ENCODE results near the gene SLC44A1. TPM values are rescaled to one million over a fixed set of nuclear protein-coding genes. Genes with fewer than 3 reads are reported as not detected.

The SLC44A1 gene
- total RNA-seq, 3 donors from 2014 or later: 85.1 to 183 (median 121) TPM

DNA sequence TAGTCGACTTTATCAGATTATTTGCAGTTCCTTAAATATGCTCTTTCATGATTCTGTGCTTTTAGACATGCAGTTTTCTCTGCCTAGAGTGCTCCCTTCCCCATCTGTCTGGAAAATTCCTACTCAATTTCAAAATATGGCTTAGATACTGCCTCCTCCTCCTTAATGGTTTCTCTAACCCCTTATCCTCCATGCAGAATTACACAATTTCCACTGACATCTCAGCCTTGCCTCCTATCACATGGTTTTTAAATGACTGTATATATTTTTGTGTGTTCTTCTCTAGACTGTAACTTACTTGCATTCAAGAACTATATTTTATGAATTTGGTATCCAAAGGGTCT lies 85.2 kb downstream of the SLC44A1 start:
- Histone ChIP-seq H3K4me1 (ENCODE audit: low read depth) (peaks cover 27% of the 10 kb centered on the region), H3K36me3 (ENCODE audit: low read depth) (no peaks in the 10 kb centered on the region), H3K4me3 (no peak overlapping the region), H3K9me3 (no peaks in the 10 kb centered on the region)
- intact Hi-C loops (cut with DNase I, micrococcal nuclease): no loop called here
- TF ChIP-seq CTCF (IDR thresholded peaks at IDR 0.05): no peak
- DNase-seq: no peak
- ATAC-seq: no peak

GRCh38 chr9:105330201-105330600 lies 85.8 kb downstream of the SLC44A1 start:
- no peaks in the 10 kb centered on the region for H3K36me3 ChIP-seq (ENCODE audit: low read depth)
- peaks cover 27% of the 10 kb centered on the region for H3K4me1 ChIP-seq (ENCODE audit: low read depth)
- ATAC-seq (peak; percentile 34), DNase-seq (no peak)
- intact Hi-C loops (cut with DNase I, micrococcal nuclease): no loop called here
- TF ChIP-seq CTCF (IDR thresholded peaks at IDR 0.05): no peak
- no peak overlapping the region for H3K4me3 ChIP-seq
- no peaks in the 10 kb centered on the region for H3K9me3 ChIP-seq

DNA sequence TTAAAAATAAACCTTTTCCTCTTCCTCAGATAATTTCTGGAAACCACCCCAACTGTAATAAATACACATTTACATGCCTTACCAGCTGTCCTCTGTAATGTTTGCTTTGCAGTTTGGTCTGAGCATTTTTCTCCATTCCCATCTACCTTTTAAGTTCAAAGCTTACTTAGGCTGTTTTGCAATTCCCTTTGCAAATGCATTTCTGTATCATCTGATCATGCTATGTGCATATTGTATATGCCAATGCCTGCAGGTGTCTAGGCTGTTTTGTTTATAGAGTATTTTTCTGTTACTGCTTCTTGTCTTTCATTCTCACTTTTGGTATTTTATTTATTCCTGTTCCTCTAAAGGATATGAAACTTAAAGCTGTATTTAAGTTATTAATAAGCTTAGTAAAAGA lies 86.3 kb downstream of the SLC44A1 start:
- Histone ChIP-seq H3K4me1 (ENCODE audit: low read depth) (peaks cover 27% of the 10 kb centered on the region), H3K9me3 (no peaks in the 10 kb centered on the region), H3K36me3 (ENCODE audit: low read depth) (no peaks in the 10 kb centered on the region), H3K4me3 (no peak overlapping the region)
- intact Hi-C loops (cut with DNase I, micrococcal nuclease): no loop called here
- no peak for DNase-seq
- ATAC-seq: peak; percentile 38
- no peak for TF ChIP-seq CTCF (IDR thresholded peaks at IDR 0.05)

GRCh38 chr9:105331160-105331559 lies 86.7 kb downstream of the SLC44A1 start:
- Histone ChIP-seq H3K4me3 (no peak overlapping the region), H3K36me3 (ENCODE audit: low read depth) (no peaks in the 10 kb centered on the region), H3K4me1 (ENCODE audit: low read depth) (peaks cover 27% of the 10 kb centered on the region), H3K9me3 (no peaks in the 10 kb centered on the region)
- ATAC-seq: no peak
- no peak for DNase-seq
- intact Hi-C loops (cut with DNase I, micrococcal nuclease): no loop called here
- TF ChIP-seq CTCF (IDR thresholded peaks at IDR 0.05): no peak

DNA sequence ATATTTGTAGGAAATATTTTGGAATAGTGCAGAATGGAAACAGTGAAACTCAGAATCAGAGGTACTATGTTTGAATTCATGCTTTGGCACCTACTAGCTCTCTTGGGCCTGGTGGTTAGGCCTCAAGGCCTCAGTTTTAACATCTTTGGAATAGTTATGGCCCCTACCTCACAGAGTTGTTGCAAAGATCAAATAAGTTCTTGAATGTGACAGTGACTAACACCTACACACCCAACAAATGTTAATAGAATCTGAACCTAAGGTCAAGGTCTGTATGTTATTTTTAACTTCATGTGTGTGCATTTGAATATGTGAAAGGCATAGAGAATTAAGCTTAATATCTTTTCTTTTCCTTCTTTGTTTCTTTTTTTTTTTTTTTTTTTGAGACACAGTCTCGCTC lies 87.3 kb downstream of the SLC44A1 start:
- TF ChIP-seq CTCF (IDR thresholded peaks at IDR 0.05): no peak
- no peak for DNase-seq
- intact Hi-C loops (cut with DNase I, micrococcal nuclease): no loop called here
- peaks cover 27% of the 10 kb centered on the region for H3K4me1 ChIP-seq (ENCODE audit: low read depth)
- H3K4me3 ChIP-seq: no peak overlapping the region
- peak; percentile 61 for ATAC-seq
- H3K36me3 ChIP-seq (ENCODE audit: low read depth): no peaks in the 10 kb centered on the region
- no peaks in the 10 kb centered on the region for H3K9me3 ChIP-seq

DNA sequence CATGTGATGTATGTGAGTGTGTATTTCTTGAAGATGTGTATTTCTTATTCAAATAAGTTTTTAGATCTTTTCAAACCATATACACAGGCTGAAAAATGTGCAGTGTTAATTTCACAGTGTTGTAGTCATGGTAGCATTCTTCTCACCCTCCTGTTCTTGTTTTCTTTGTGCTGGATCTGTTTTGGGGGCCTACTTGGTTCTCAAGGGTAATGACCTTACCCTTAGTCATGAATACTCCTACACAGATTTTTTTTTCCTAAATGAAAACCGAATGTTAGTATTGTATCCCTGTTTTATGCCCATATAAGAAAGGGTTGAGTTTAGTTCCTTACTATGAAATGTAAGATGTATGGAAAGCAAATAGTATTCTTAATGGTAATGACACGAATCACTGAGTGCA lies 88.0 kb downstream of the SLC44A1 start:
- no peaks in the 10 kb centered on the region for H3K9me3 ChIP-seq
- DNase-seq (no peak), ATAC-seq (no peak)
- intact Hi-C loops (cut with DNase I, micrococcal nuclease): no loop called here
- no peaks in the 10 kb centered on the region for H3K36me3 ChIP-seq (ENCODE audit: low read depth)
- no peak overlapping the region for H3K4me3 ChIP-seq
- TF ChIP-seq CTCF (IDR thresholded peaks at IDR 0.05): no peak
- peaks cover 27% of the 10 kb centered on the region for H3K4me1 ChIP-seq (ENCODE audit: low read depth)
